Activated B cell treated with CpG ODN at 0.5 μM for 24 hours (primary cell): ENCODE data around the gene COL8A2. TPM values are rescaled to one million over a fixed set of nuclear protein-coding genes. Genes with fewer than 3 reads are reported as not detected.

Experiments used
- ATAC-seq: fragments of 200-7000 bp; cut with Tn5 transposase; one replicate; pipeline ENCODE4 v1.10.0; 2021; ENCODE audit warnings: low read depth, mild to moderate bottlenecking, moderate library complexity
- CTCF ChIA-PET: fragments of 350-600 bp; sonication (Branson Sonifier 250); formaldehyde crosslinking; loops from one replicate; lab custom pipeline; 2021; ENCODE audit warnings: antibody characterized with exemption; lab: Charles Lee
- POLR2A ChIA-PET: fragments of 350-600 bp; sonication (Branson Sonifier 250); formaldehyde crosslinking; loops from one replicate; lab custom pipeline; 2021; ENCODE audit warnings: antibody characterized with exemption; lab: Charles Lee
- DNase-seq: peaks from one replicate; pipeline ENCODE4 v3.0.0; 2022
- H3K27ac Mint-ChIP-seq: one replicate; pipeline ENCODE4 v1.8.0; 2020; ENCODE audit warnings: mixed read lengths
- H3K27me3 Mint-ChIP-seq: one replicate; pipeline ENCODE4 v1.8.0; 2021; ENCODE audit warnings: mixed read lengths
- H3K36me3 Mint-ChIP-seq: one replicate; pipeline ENCODE4 v1.8.0; 2021; ENCODE audit warnings: low read depth, mixed read lengths
- H3K4me1 Mint-ChIP-seq: one replicate; pipeline ENCODE4 v1.8.0; 2021; ENCODE audit warnings: mixed read lengths
- H3K4me3 Mint-ChIP-seq: one replicate; pipeline ENCODE4 v1.8.0; 2020; ENCODE audit warnings: mild to moderate bottlenecking, mixed read lengths
- H3K9me3 Mint-ChIP-seq: one replicate; pipeline ENCODE4 v1.8.0; 2020; ENCODE audit warnings: mixed read lengths
- CTCF ChIP-seq: fragments of 200-600 bp; IDR thresholded peaks from one replicate; pipeline ENCODE4 v1.8.0; 2022; ENCODE audit warnings: antibody characterized with exemption, mild to moderate bottlenecking
- intact Hi-C: fragments of 100-400 bp; cut with micrococcal nuclease; formaldehyde crosslinking; loops from one replicate; pipeline ENCODE4 v1.15.1; 2024
- total RNA-seq: library from RNA; stranded (reverse); gene quantifications from 2 replicates; pipeline ENCODE4 v1.2.3, GENCODE V29; 2022

COL8A2 gene
- total RNA-seq, 1 donor from 2014 or later, result 0.24 TPM

- H3K4me1 Mint-ChIP-seq, result peaks cover under 1% of the 10 kb centered on the region
- no peak for DNase-seq
- no peaks in the 10 kb centered on the region for H3K36me3 Mint-ChIP-seq
- POLR2A ChIA-PET, result no interaction called here
- no peak for TF ChIP-seq CTCF
- intact Hi-C loops, result loop anchor here (10.0 kb wide), 1 partner anchor 227 kb away; no protein-coding TSS in a partner anchor
- no peak overlapping the region for H3K4me3 Mint-ChIP-seq
- peaks cover 33% of the 10 kb centered on the region for H3K27me3 Mint-ChIP-seq
- H3K9me3 Mint-ChIP-seq, result no peaks in the 10 kb centered on the region
- no peak for ATAC-seq
- H3K27ac Mint-ChIP-seq, result no peak overlapping the region
- CTCF ChIA-PET, result no interaction called here
Observed at GRCh38 chr1:36081926-36082485, 43.0 kb downstream of the COL8A2 start.

GRCh38 chr1:36080801-36081200, 44.2 kb downstream of the COL8A2 start:
- intact Hi-C loops, result loop anchor here (10.0 kb wide), 1 partner anchor 226 kb away; no protein-coding TSS in a partner anchor
- ChIA-PET CTCF (no interaction called here), POLR2A (no interaction called here)
- TF ChIP-seq CTCF, result no peak
- DNase-seq (no peak), ATAC-seq (no peak)
- Mint-ChIP-seq H3K4me3 (no peak overlapping the region), H3K36me3 (no peaks in the 10 kb centered on the region), H3K27me3 (peaks cover 23% of the 10 kb centered on the region), H3K27ac (no peak overlapping the region), H3K4me1 (no peaks in the 10 kb centered on the region), H3K9me3 (no peaks in the 10 kb centered on the region)

GRCh38 chr1:36080236-36080635, 44.8 kb downstream of the COL8A2 start:
- intact Hi-C loops, result loop anchor here (10.0 kb wide), 1 partner anchor 225 kb away; no protein-coding TSS in a partner anchor
- DNase-seq, result no peak
- H3K4me3 Mint-ChIP-seq, result no peak overlapping the region
- H3K36me3 Mint-ChIP-seq, result no peaks in the 10 kb centered on the region
- peaks cover 22% of the 10 kb centered on the region for H3K27me3 Mint-ChIP-seq
- ATAC-seq, result no peak
- no peak overlapping the region for H3K27ac Mint-ChIP-seq
- TF ChIP-seq CTCF, result no peak
- ChIA-PET POLR2A (no interaction called here), CTCF (no interaction called here)
- H3K9me3 Mint-ChIP-seq, result no peaks in the 10 kb centered on the region
- H3K4me1 Mint-ChIP-seq, result no peaks in the 10 kb centered on the region

GRCh38 chr1:36076979-36077573, 47.9 kb downstream of the COL8A2 start:
- peaks cover 3% of the 10 kb centered on the region for H3K27me3 Mint-ChIP-seq
- no peak overlapping the region for H3K27ac Mint-ChIP-seq
- intact Hi-C loops, result no loop called here
- ChIA-PET CTCF (no interaction called here), POLR2A (no interaction called here)
- ATAC-seq (no peak), DNase-seq (no peak)
- H3K36me3 Mint-ChIP-seq, result no peaks in the 10 kb centered on the region
- no peaks in the 10 kb centered on the region for H3K9me3 Mint-ChIP-seq
- no peak for TF ChIP-seq CTCF
- no peaks in the 10 kb centered on the region for H3K4me1 Mint-ChIP-seq
- no peak overlapping the region for H3K4me3 Mint-ChIP-seq

- DNase-seq (no peak), ATAC-seq (no peak)
- intact Hi-C loops, result no loop called here
- ChIA-PET CTCF (no interaction called here), POLR2A (no interaction called here)
- Mint-ChIP-seq H3K4me1 (no peaks in the 10 kb centered on the region), H3K4me3 (no peak overlapping the region), H3K27me3 (no peaks in the 10 kb centered on the region), H3K9me3 (no peaks in the 10 kb centered on the region), H3K27ac (no peak overlapping the region), H3K36me3 (no peaks in the 10 kb centered on the region)
- TF ChIP-seq CTCF, result no peak
Observed at GRCh38 chr1:36070349-36070748, 54.7 kb downstream of the COL8A2 start.
